Erythroblast (primary cell): Measurements from ENCODE around the gene NSUN7.

Source experiments
- GATA1 ChIP-seq: IDR thresholded peaks from 2 replicates; pipeline ENCODE4 v1.6.1; 2011; ENCODE audit warnings: low read depth, mild to moderate bottlenecking, control low read depth, low read length, moderate library complexity
- POLR2A ChIP-seq: IDR thresholded peaks from 2 replicates; pipeline ENCODE4 v1.6.1; 2011; ENCODE audit warnings: mild to moderate bottlenecking, low read length

DNA sequence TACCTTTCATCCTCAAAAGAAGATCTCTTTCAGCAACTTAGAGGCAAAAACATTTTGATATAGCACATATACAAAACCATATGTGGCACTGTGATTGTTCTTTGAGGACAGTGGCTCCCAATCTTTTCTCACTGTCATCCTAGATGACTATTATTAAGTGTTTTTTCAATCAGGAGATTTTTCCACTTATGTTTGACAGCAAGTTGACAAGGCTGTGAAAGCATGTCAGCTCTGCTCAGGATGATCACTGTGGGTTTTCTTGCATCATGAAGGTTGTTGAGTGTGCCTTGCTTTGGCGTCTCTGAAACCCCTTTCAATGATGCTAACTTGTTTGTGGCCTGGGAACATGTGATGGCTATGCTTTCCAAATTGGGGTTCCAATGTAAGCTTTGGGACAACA, 20.2 kb upstream of the NSUN7 start:
- TF ChIP-seq POLR2A (no peak), GATA1 (no peak)
